CD4-positive, alpha-beta T cell treated with Interleukin-17A for 4 hours (primary cell): ENCODE results near the gene GPC6.

Source experiments
- DNase-seq: peaks from one replicate; pipeline ENCODE4 v3.0.0-alpha.2; 2020; ENCODE audit warnings: mixed read lengths

Gene GPC6

DNA sequence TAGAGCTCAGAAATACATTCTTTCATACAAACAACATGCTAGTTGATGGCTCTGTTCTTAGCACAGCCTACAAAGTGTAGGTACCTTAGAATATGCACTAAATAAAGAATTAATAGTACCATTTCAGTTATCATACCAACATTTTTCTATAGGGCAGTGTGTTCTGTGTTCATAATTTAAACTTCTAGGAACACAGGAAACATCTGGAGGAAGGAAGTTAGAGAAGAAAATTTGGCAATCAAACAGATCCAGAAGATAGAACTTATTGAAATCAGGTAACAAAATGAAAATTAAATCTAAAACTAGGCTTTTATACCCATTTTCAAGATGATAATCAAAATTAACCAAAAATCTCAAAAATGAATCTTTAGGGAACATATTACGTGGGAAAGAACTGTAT is 725.3 kb downstream of the GPC6 start:
- DNase-seq: no peak

DNA sequence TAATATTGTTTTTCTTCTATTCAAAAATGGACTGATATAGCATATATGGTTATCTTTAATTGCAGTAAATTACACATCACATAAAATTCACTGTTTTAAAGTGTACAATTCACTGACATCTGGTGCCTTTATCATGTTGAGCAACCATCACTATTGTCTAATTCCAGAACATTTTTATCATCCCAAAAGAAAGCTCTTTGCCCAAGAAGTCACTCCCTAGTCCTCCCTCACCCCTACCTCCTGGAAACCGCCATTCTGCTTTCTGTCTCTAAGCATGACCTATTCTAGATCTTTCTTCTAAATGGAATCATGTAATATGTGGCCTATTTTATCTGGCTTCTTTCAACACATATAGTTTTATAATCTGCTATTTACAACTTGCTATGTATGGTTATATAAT is 727.2 kb downstream of the GPC6 start:
- DNase-seq: no peak

DNA sequence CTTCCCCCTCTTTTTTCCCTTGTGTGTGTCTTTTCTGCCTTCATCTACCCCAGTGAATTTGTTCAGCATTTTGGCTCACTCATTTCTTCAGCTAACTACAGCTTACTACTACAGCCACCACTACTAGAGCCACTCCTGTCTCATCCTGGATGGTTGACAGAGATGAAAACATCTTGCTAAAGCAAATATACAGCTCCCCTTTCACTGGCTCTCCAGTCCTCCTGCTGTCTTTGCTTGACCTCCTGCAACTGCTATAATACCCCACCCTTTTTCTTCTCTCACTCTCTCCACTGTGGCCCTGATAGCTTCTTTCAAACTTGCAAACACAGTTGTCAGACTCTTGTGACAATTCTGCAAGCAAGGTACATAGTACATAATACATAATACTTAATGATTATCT is 729.3 kb downstream of the GPC6 start:
- DNase-seq: no peak

DNA sequence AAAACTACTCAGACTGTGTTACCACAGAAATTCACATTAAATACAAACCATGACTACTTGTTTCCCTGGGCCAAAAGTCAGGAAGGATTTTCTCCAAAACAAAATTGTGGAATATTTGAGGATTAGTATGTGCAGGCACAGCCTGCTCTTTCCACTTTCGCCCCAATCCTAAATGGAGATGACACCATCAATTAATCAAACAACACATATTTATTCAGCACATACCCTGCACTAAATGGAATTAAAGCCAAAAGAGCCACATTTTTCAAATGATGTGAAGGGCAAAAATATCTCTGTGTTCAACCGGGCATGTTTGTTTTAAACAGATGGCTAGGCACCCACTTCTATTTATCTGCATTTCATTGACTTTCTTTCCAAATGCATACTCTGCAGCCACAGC is 729.8 kb downstream of the GPC6 start:
- DNase-seq: no peak

DNA sequence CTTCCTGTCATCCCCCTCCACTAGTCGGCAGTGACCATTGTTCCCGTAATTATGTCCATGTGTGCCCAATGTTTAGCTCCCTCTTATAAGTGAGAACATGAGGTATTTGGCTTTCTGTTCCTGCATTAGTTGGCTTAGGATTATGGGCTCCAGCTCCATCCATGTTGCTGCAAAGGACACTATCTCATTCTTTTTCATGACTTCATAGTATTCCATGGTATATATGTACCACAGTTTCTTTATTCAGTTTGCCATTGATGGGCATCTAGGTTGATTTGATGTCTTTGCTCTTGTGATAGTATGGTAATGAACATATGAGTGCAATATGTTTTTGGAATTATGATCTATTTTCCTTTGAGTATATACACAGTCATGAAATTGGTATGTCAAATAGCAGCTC is 730.8 kb downstream of the GPC6 start:
- DNase-seq: no peak

DNA sequence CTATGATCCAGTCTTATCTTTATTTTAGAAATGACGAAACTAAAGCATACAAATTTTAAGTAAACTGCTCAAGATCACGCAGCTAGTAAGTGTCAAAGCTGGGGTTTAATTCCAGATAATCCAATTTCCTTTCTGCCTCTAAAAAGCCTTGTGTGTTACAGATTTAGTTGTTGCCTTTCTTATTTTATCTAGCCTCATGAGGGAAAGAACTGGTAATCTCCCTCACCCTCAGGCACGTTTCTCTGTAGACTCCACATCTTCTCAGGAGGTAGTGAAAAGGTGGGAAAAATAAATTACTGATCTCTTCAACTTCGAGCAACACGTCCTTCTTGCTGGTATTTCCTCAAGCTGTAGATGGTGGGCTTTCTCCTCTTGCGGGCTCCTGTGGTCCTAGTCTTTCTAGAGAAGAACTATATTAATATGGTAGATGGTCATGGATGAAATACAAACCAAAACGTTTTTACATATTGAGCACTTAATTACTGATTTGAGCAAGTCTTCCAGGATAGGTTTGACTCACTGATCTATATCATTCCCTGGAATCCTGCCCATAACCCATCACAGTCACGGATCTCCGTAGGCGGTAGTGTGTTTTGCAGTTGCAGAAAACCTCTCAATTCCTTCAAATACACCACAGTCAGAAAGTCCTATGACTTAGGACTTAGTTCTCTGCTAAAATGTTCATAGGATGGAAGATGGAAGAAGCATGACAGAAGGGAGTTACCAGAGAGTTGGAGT is 733.4 kb downstream of the GPC6 start:
- no peak for DNase-seq

DNA sequence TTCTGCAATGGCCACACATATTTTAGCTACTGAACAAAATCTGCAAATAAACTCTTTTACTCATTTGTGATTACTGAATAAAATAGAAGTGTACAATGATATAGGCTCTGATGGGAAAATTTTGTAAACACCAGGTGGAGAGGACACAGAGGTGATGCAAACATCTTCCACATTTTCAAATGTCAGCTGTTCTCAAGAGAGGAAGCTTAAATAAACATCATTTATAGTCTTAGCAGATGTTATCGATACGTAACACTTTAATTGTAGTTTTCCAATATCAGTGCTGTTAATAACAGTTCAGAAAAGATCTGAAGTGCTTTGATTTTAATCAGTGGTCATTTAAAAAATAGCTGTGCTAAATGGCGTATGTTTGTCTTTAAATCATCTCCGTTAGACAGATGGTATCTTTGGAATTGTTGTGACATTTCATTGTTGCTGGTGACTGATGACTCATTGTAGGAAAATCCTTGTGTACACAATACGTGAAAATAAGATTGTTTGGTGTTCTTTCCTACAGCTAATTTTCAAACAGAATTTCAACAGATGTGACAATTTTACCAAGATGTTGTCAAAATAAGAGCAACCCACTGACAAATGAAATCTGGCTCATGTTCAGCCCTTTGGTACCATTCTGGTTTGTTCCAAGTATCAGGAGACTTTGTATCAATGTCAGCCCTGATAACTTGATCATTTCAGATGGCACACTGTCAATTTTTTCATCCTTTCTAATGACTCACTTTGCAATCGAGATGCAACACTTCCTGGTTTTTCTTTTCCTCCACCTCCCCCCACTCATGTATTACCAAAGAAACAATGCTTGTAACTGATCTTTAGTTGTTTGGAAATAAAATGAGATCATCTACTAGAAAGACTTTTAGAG is 736.9 kb downstream of the GPC6 start:
- DNase-seq: no peak

DNA sequence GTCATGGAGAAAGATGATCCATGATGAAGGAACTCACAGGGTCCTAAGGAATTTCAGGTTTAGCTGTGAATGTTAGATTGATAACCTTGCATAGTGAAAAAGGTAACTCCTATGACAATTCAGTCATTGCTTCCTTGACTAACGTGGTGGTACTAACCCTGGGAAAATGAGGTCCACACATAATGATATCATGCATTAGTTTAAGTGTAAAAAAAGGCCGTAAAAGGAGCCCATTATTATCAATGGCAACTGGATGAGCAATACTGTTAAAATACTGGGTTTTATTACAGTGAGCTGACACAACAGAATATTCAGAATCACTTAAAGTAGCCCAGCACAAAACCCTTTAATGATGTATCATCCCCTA is 737.5 kb downstream of the GPC6 start:
- no peak for DNase-seq

DNA sequence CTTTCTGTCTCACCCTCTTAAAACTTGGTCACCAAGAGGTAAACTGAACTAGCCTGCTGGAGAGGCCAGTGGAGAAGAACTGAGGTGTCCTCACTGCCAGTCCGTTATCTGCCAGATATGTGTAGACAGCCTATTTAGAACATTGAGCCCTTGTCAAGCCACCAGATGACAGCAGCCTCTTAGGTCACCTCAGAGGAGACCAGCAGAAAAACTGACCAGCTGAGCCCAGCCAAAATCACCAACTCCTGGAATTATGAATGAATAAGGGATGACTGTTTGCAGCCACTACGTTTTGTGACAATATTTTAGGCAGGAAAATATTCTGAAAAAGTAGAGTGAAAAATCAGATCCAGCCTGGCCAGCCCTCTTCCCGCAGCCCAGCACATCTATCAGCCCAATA is 739.0 kb downstream of the GPC6 start:
- DNase-seq: no peak

DNA sequence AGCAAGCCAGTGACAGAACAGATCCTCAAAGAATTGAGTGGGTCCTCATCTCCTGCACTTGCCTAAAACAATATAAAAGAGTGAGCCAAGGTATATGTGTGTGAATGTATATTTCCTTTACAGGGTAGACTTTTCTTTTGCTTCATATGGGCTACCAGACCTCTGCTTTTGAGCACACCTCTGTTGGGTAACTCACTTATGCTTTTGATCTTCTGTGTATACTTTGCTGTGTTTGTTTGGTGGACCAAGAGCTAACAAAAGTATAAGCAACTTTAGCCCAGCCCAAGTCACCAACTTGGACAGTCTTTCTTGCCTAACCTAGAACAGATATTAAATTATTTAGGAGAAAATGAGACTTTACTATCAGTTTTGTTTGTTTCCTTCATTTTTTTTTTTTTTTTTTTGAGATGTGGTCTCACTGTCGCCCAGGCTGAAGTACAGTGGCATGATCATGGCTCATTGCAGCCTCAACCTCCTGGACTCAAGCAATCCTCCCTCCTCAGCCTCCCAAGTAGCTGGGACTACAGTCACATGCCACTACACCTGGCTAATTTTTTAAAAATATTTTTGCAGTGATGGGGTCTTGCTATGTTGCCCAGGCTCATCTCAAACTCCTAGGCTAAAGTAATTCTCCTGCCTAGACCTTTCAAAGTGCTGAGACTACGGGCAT is 739.8 kb downstream of the GPC6 start:
- no peak for DNase-seq

DNA sequence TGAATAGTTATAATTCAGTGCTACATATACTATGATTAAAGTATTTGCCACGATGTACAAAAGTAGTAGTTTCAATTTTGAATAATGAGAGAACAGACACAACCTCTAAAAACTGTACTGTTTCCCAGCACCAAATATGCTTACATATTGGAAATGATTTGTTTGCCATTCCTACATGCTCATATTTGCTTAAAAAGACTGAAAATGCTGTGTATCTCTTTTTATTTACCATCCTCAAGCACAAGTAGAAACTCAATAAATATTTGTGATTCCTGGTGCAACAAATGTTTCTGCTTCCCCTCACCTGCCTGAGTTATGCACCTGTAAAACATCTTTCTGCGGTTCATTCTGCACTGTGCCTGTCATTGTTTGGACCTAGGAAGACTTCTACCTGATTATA is 740.7 kb downstream of the GPC6 start:
- DNase-seq: no peak

DNA sequence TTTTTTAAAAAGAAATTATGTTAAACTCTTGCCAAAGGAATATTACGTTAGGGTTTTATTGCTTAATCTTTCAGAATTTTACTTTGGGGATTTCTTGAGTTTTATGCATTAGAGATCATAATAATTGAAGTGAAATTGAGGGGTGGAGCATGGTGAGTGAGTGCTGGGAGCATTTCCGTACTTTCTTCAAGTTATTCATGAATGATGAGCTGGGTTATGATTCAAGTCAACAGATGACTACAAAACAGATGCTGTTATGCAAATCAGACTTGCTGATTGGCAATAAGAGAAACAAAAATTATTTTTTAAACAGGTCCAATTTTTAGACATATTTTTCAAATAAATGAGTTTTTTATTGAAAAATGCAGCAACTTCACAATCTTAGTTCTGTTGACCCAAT is 748.6 kb downstream of the GPC6 start:
- DNase-seq: no peak

DNA sequence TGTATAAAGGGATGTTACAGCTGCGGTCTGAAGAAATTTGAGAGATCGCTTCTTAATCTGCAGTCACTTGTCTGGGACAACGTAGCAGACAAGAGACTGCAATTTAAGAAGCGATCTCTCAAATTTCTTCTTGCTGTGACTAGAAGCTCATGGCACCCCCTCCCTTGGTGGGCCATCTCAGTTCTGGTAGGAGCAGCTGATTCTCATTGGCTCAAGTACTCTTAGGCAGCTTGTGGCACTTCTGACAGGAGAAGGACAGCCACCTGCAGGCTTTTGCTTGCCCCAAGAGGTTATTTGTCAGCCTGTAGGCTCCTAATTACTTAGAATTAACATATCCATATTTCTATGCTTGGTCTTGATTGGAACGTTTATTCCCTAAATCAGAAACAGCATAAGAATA is 749.9 kb downstream of the GPC6 start:
- DNase-seq: no peak

DNA sequence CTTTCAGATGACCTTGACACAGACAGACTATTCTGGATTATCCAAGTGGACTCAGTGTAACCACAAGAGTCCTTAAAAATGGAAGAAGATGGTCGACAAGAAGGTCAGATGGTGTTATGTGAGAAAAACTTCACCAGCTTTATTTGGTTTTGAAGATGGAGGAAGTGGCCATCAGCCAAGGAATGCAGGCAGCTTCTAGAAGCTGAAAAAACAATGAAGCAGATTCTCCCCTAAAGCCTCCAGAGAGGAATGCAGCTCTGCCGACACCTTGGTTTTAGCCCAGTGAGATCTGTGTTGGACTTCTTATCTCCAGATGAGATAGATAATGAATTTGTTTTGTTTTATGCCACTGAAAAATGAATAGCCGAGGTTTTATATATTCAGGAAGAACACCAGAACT is 751.4 kb downstream of the GPC6 start:
- DNase-seq: no peak

DNA sequence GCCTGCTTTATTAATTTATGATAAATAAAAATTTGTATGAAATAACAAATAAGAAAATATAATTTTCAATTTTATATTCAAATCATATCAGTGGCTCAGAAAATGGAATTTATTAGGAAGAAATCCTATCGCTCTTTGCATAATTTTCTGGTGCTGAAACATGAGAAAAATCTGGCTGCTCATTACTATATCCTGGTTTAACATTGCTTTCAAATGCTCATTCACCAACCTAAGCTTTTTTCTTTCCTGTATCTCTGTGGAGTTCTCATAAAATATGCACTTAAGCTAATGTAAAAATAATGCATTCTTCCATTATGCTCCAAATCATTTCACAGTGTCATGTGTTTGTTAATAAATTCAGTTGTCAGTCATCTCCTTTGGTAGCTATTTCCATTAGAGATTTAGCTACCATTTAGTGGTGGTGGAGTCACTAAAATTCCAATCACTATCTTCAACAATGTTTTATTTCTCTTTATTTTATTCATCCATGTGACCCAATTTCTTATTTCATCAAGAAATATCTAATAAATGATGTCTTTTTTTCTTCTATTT is 754.9 kb downstream of the GPC6 start:
- DNase-seq: no peak

DNA sequence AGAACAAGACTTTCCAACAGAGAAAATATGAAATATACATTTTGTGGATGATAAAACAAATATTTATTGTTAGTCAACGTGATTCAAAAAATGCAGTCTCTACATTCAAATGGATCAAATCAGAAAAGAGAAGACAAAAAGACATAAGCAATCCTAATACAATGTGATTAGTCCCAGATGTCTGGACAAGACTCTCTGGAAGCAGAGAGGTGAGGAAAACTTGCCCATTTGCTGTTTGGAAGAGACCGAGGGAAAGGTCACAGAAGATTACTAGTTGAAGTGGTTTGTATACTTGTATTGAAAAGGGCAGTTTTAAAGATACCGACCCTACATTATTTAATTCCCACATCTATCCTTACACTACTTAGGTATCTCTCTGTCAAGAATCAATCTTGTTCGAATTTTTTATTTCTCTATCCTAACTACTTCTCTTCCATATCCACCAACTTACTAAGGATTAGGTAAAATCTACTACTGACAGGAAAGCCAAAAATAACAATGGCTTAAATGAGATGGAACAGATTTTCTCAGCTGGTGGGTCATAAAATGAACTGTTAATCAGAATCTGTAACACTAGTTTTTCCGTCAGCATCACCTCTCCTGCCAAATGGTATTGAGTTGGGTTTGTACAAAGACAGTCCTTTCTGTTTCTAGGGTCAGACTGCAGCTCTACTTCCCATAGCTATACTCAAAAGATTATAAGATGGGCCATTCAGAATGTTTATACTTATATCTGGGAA is 755.7 kb downstream of the GPC6 start:
- no peak for DNase-seq

DNA sequence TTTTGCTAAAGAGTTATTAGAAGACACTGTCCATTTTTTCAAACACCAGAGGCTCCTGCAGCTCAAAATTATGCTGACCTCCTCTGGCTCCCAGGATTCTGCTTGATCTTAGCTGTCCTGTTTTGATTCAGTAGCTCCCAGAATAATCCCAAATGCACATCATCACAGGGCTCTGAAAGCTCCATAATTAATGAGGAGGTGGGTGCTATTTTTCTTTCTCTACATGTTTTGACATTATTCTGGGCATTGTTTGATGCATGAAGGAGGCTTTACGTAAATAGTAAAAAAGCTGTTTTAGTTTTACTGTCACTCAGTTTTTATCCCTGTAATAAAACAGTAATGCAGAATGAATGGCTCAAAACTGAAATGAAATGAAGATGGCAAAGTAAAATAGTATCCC is 757.4 kb downstream of the GPC6 start:
- DNase-seq: no peak

DNA sequence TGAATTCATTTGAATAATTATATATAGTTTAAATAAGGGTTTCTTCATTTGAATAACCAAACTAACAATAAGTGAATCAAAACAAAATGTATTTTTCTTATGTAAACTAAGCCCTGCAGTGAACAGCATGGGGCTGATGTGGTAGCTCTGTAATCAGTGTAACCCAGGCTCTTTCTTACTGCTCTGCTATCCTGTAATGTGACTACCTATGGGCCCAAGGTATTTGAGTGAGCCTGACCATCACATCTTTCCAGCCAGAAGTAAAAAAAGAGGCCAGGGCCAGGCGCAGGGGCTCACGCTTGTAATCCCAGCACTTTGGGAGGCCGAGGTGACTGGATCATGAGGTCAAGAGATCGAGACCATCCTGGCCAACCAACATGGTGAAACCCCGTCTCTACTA is 758.3 kb downstream of the GPC6 start:
- no peak for DNase-seq

DNA sequence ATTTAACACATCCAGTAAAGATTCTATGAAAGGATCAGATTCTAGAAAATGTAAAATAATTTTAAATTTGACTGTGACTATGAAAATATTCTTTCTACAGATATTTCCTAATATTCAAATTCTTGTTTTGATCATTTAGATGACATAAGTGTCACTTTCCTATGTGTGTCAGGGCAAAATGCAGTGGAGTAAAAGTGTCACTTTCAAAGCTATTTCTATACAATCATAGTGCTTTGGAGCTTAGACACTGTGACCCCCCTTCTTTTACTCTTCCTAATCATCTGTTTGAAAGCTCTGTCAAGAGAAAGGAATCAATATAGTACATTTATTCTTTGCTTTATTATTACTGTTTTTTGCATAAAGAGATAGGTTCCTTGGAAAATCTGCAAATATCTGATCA is 760.9 kb downstream of the GPC6 start:
- no peak for DNase-seq

DNA sequence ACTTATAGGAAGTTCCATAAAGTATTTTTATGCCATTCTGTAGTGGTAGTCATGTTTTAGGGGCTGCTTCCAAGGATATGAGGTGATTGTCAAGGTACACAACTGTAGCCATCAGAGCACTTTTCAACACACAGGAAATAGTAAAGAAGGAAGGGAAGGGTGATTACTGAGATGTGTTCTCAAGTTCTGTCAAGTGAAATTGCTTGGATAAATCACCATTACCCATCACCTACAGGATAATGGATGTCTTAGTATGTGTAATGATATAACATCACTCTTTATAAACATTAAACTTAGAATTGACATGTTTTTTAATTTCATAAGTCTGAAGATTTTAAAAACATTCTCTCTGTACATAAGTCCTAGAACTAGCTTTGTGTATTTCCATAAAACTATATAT is 765.0 kb downstream of the GPC6 start:
- no peak for DNase-seq

DNA sequence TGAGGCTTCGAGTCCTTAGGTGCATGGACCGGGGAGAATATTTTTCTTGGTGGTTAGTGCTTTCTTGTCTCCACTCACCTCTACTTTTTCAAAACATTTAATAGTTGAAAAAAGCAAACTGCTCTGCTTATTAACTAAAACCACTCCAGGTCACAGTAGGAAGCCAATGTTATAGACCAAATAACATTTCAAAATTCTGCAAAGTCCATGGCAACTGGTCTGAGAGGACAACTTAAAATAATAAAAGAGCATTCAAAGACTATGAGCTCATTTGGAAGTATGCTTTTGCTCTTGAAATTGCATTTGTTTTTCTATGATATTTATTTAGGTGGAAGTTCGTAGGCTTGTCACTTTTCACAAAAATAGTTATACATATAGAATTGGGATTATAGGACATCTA is 769.9 kb downstream of the GPC6 start:
- no peak for DNase-seq

DNA sequence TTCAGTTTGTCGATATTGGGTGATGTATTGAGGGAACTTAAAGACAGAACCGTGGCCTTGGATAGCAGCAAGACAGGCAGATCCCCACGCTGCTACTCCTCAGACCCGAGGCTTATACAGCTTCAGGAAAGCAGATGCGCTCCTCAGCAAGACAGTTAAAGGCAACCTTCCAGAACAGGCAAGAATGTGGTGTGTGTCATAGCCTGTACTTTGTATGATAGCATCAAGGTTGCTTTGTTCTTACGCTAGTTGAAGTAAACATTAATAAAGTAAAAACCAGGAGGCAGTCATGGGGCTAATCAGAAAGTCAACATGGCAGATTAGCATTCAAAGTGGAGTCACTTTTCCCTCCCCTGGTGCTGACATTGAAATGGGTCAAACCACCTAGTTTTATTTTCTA is 779.7 kb downstream of the GPC6 start:
- DNase-seq: no peak

DNA sequence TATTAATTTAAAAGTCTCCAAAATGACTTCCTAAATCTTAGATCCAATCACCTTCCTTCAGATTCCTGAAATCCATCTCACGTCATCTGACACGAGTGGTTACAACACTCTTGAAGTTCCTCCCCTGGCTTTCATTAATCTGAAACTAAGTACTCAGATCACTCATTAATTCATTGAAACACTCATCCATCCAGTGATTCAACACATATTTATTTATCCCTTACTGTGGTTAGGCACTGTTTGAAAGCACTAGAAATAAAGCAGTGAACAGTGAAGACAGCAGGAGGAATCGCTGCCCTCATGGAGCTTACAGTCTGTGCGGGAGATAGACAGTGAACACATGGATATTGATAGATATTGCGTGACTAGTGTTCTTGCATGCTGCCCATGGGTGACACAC is 780.5 kb downstream of the GPC6 start:
- no peak for DNase-seq
